Brain pericyte (primary cell): ENCODE results near the gene MRPL49.
A peak's percentile ranks its signal among the peaks of the same experiment; 100 is the strongest.
"Not testable (repeated sequence)": the region's sequence is repeated elsewhere in the genome, so short reads cannot be mapped to it uniquely, and the experiment has no call there.

Experiments
- DNase-seq: peaks from one replicate; pipeline ENCODE4 v3.0.0-alpha.2; 2012; ENCODE audit warnings: low read depth, low spot score

Gene MRPL49

GRCh38 chr11:65132988-65133700 lies 11.0 kb downstream of the MRPL49 start:
- DNase-seq: no peak

GRCh38 chr11:65133724-65134123 lies 11.6 kb downstream of the MRPL49 start:
- no peak for DNase-seq

DNA sequence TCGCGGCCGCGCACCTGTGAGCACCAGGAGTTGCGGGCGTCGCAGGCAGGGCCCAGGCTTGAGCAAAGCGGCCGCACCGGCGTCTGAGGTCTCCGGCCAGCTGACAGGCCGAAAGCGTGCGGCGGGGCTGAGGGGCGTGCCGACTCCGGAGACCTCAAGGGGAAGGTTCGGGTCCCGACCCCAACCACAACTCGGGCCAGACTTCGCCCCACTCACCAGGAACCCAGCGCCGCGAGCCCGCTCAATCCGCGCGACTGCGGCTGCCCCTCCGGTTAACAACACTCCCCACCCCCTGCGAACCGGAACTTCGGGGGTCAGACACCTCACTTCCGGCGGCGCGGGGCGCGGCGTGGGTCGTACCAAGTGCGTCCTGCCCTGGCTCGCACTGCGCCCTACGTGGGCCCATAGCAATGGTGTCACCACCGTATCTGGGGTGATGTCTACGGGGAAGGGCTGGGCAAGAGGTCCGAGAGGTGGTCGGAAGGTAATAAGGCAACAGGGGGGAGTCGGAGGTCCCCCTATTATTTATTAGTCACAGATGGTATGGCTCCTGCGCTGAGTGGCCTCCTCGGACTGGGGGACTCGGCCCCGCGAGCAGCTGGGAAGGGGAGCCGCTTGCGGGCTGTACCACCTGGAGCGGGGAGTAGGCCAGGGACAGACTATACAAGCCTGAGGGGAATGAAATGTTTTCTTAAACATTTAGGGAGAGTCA lies 12.3 kb downstream of the MRPL49 start, which contains the start of gene SYVN1:
SYVN1 (minus strand) TSS at position 280 of the 712 bp plus-strand sequence. CDS start 918 bp downstream, outside the sequence.
- peak; percentile 81 for DNase-seq

DNA sequence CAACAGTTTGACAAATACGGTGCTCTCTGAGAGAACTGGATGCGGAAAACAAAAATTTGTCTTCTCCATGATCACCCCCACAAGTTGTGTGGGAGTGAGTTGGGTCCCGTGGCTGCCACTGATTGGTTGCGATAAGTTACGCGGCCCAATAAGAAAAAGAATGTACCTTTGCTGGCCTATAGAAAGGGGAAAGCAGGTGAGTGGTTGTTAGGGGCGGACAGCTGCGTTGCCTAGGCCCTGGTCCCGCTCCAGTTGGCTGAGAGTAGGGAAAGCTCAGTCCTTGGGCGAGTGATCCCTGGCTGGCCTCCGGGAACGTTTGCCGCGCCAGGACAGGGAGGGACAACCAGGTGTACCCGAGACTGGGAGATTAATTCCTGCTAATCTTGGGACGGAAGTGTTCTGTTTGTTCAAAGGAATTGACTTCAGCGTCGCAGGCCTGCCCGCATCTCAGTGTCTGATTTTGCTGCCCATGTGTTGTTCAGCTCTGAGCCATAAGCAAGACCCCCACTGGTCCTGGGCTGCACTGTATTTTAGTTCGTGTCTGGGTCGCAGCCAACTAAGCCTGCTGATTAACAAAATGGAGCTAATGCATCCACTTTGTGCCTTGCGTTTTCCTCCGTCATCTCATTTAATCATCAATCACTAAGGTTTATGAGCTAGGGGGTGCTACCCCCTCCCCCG lies 13.0 kb downstream of the MRPL49 start:
- DNase-seq: peak; percentile 82

- no peak for DNase-seq
Measured at GRCh38 chr11:65135633-65136145, 13.6 kb downstream of the MRPL49 start.

DNA sequence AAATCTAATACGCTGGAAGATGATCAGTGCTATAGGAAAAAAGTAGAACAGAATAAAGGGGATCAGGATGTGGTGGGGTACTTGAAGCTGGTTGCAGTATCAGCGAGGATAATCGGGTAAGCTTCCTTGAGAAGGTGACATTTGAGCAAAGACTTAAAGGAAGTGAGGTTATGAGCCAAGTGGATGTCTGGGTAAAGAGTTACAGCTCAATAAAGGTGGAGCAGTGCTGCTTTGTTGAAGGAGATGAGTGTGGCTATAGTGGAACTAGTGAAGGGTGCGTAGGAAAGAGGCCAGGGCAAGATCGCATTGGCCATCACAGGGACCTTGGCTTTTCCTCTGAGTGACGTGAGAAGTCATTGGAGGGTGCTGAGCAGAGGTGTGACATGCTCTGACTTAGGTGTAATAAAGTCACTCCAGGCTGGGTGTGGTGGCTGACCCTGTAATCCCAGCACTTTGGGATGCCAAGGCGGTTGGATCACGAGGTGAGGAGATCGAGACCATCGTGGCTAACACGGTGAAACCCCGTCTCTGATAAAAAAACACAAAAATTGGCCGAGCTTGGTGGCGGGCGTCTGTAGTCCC lies 14.5 kb downstream of the MRPL49 start:
- no peak for DNase-seq

DNA sequence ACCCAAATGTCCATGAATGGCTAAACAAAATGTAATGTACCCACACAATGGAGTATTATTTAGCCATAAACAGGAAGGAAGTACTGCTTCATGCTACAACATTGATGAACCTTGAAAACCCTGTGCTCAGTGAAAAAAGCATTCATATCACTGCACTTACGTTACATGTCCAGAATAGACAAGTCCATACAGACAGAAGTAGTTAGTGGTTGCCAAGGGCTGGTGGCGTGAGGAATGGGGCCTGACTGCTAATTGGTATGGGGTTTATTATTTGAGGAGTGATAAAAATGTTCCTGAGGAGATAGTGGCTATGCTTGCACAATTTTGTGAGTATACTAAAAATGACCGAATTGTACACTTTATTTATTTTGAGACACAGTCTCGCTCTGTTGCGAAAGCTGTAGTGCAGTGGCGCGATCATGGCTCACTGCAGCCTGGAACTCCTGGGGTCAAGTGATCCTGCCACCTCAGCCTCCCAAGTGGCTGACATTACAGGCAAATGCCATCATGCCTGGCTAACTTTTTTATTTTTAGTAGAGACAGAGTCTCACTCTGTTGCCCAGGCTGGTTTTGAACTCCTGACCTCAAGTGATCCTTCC lies 19.9 kb downstream of the MRPL49 start:
- DNase-seq: no peak

DNA sequence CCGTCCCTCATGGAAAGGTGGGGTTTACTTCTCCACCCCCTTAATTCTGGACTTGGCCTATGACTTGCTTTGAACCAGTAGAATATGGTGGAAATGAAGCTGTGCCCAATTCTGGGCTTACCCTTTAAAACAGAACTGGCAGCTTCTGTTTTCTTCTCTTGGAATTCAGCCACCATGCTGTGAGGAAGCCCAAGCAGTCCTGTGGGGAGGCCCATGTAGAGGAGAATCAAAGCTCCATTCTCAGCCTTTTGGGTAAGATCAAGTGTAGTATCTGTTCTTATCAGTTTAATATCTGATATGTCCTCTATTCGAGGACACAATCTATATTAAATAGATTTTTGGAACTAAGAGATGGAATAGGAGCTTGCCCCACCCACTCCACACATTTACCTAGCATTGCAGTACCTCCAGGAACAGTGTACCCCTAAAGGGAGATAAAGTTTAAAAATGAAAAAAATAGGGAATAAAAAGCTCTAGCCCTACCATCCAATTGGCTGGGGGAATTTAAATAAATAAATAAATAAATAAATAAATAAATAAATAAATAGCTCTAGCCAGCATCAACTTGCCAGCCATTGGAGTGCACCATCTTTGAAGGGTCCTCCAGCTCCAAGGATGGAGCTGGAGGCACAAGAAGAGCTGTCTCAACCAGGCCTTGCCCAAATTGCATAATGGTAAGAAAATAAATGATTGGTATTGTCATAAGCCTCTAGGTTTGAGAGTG lies 25.4 kb downstream of the MRPL49 start:
- no peak for DNase-seq

DNA sequence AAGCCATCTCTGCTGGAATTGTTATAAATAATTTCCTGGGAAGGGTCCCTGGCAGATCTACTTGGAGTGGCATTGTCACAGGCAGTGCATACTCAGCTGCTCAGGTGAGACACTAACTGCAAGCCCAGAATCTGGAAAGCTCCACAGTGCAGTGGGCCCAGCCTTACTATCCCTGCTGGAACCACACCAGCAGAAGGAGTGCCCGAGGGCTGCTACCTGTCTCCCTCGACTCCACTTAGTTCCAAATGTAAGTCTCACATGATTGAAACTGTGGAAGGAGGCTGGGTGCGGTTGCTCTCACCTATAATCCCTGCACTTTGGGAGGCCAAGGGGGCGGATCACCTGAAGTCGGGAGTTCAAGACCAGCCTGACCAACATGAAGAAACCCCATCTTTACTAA lies 26.5 kb downstream of the MRPL49 start:
- no peak for DNase-seq

DNA sequence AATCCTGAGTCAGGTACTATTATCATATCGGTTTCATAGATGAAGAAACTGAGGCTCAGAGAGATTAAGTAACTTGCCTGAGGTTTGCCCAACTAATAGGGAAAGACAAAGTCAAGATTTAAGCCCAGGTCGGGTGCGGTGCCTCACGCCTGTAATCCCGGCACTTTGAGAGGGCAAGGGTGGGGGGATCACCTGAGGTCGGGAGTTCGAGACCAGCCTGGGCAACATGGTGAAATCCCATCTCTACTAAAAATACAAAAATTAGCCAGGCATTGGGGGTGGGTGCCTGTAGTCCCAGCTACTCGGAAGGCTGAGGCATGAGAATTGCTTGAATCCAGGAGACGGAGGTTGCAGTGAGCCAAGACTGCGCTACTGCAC lies 28.0 kb downstream of the MRPL49 start:
- DNase-seq: not testable (repeated sequence)

GRCh38 chr11:65150509-65151299 lies 28.6 kb downstream of the MRPL49 start:
- peak; percentile 48 for DNase-seq

- DNase-seq: no peak
Measured at GRCh38 chr11:65151331-65151899, 29.3 kb downstream of the MRPL49 start.

- no peak for DNase-seq
Measured at GRCh38 chr11:65152122-65152521, 30.0 kb downstream of the MRPL49 start.

DNA sequence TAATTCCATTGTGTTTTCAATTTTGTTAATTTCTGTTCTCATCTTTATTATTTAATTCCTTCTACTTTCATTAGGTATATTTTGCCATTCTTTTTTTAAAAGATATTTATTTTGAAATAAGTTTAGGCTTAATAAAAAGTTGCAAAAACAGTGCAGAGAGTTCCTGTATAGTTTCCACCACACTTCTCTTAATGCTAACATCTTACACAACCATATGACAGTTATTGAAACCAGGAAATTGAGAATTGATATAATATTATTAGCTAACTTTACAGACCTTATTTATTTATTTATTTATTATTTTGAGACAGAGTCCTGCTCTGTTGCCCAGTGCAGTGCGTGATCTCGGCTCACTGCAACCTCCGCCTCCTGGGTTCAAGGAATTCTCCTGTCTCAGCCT lies 34.1 kb downstream of the MRPL49 start:
- DNase-seq: no peak

DNA sequence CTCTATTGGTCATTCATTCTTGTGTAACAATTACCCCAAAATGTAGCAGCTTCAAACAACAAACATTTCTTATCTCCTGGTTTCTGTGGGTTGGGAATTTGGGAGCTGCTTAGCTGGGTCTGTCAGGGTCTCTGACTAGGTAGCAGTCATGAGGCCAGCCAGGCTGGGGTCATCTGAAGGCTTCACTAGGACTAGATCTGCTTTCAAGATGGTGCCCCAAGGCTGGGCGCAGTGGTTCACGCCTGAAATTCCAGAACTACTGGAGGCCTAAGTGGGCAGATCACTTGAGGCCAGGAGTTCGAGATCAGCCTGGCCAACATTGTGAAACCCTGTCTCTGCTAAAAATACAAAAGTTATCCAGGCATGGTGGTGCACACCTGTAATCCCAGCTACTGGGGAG lies 34.8 kb downstream of the MRPL49 start:
- no peak for DNase-seq

- DNase-seq: no peak
Measured at GRCh38 chr11:65157336-65157735, 35.2 kb downstream of the MRPL49 start.

DNA sequence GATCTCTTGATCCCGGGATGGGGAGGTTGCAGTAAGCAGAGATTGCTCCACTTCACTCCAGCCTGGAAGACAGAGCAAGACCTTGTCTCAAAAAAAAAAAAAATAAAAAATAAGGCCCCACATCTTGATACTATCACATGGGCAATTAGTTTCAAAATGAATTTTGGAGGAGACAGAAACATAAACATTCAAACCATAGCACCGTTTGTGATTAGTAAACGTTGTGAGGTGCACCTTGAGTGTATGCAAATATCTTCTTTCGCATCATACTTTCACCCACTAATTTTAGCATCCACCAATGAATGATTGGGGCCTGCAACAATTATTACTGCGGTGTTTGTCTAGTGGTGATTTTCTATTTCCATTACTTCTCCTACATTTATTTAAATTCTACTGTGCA lies 36.9 kb downstream of the MRPL49 start:
- no peak for DNase-seq

DNA sequence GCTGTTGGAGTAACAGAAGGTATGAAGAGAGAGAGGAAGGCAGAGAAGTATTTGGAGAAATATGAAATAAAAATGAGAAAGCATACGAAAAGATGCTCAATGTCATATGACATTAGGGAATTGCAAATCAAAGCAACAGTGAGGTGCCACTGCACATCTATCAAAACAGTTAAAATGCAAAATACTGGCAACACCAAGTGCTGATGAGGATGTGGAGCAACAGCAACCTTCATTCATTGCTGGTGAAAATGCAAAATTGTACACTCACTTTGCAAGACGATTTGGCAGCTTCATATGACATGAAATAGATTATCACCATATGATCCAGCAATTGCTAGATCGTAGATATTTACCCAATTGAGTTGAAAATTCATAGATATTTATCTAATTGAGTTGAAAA lies 38.5 kb downstream of the MRPL49 start:
- no peak for DNase-seq

- DNase-seq: no peak
Measured at GRCh38 chr11:65163684-65164083, 41.6 kb downstream of the MRPL49 start.
